HepG2 (cell line): ENCODE results near the gene SAMM50. TPM values are rescaled to one million over a fixed set of nuclear protein-coding genes. Genes with fewer than 3 reads are reported as not detected.

Source experiments
- HINFP ChIP-seq: sonication (generic); formaldehyde crosslinking; IDR thresholded peaks from 2 replicates; pipeline ENCODE4 v1.4.0; 2020; ENCODE audit warnings: low read depth, mild to moderate bottlenecking, missing genetic modification reagents
- HNF4A ChIP-seq: sonication (generic); formaldehyde crosslinking; IDR thresholded peaks from 2 replicates; pipeline ENCODE4 v1.4.0; 2020; ENCODE audit warnings: missing genetic modification reagents
- IRF9 ChIP-seq: sonication (generic); formaldehyde crosslinking; IDR thresholded peaks from 2 replicates; pipeline ENCODE4 v1.8.0; 2022; ENCODE audit warnings: missing genetic modification reagents, mild to moderate bottlenecking, borderline replicate concordance
- JARID2 ChIP-seq: sonication (generic); formaldehyde crosslinking; IDR thresholded peaks from 2 replicates; pipeline ENCODE4 v1.8.1; 2023; ENCODE audit warnings: missing genetic modification reagents, inconsistent platforms; ENCODE audit not compliant: insufficient replicate concordance
- SIN3A ChIP-seq: IDR thresholded peaks from 2 replicates; pipeline ENCODE4 v1.6.1; 2011; ENCODE audit warnings: low read depth, mild to moderate bottlenecking, control low read depth, low read length, borderline replicate concordance
- SRSF4 ChIP-seq: fragments of 200-400 bp; formaldehyde crosslinking; IDR thresholded peaks from one replicate; pipeline ENCODE4 v1.6.1; 2018; ENCODE audit warnings: mild to moderate bottlenecking, low read depth, low read length, moderate library complexity; ENCODE audit not compliant: poor library complexity, severe bottlenecking
- ZKSCAN5 ChIP-seq: sonication (generic); formaldehyde crosslinking; IDR thresholded peaks from 2 replicates; pipeline ENCODE4 v1.5.1; 2020; ENCODE audit warnings: mild to moderate bottlenecking, missing genetic modification reagents
- ZNF652 ChIP-seq: IDR thresholded peaks from 2 replicates; pipeline ENCODE4 v1.6.1; 2016; ENCODE audit warnings: low read depth, borderline replicate concordance
- ZNF746 ChIP-seq: sonication (generic); formaldehyde crosslinking; IDR thresholded peaks from 2 replicates; pipeline ENCODE4 v1.8.0; 2022; ENCODE audit warnings: mild to moderate bottlenecking, missing genetic modification reagents
- ZNF781 ChIP-seq: sonication (generic); formaldehyde crosslinking; IDR thresholded peaks from 2 replicates; pipeline ENCODE4 v1.5.1; 2020; ENCODE audit warnings: borderline replicate concordance, mild to moderate bottlenecking, missing genetic modification reagents; ENCODE audit errors: not compliant biosample characterization
- polyA plus RNA-seq, 8 experiments: library from polyadenylated mRNA; depleted of rRNA in 3 of 8; stranded (reverse) in 7 of 8; unstranded in 1 of 8; fragments of >200 nt; fragmentation: Illumina TruSeq in 4 of 8; extraction: Trizol in 4 of 8; gene quantifications; 2 replicates each; pipeline versions ENCODE4 v1.2.1 to v1.2.3, GENCODE V29; 2011 to 2016; ENCODE audit warnings: low read depth in 4 of 8, missing spikeins in 1 of 8, mixed read lengths in 1 of 8; ENCODE audit not compliant: insufficient read depth in 1 of 8
- total RNA-seq, 5 experiments: library from RNA; depleted of rRNA; stranded (reverse); fragments of >200 nt; fragmentation: Illumina TruSeq; extraction: Trizol; gene quantifications; 2 replicates each; pipeline ENCODE4 v1.2.3, GENCODE V29; 2016; ENCODE audit warnings: low read depth in 1 of 5
- TF ChIP-seq, protein P1 (sequence below): sonication (generic); formaldehyde crosslinking; IDR thresholded peaks from 2 replicates; pipeline ENCODE4 v1.5.0; 2020; ENCODE audit warnings: missing genetic modification reagents
- TF ChIP-seq, protein P2 (sequence below): sonication (generic); formaldehyde crosslinking; IDR thresholded peaks from 2 replicates; pipeline ENCODE4 v1.8.0; 2023; ENCODE audit warnings: mild to moderate bottlenecking, missing genetic modification reagents
- TF ChIP-seq, protein P3 (sequence below): sonication (generic); formaldehyde crosslinking; conservative IDR thresholded peaks from 2 replicates; pipeline ENCODE4 v1.4.0; 2020; ENCODE audit warnings: mild to moderate bottlenecking, missing genetic modification reagents, moderate library complexity
- TF ChIP-seq, protein P4 (sequence below): sonication (generic); formaldehyde crosslinking; IDR thresholded peaks from 2 replicates; pipeline ENCODE4 v1.4.0; 2020; ENCODE audit warnings: missing genetic modification reagents

The SAMM50 gene
- total and polyA plus RNA-seq, 2 of the 13 experiments (the other 11 are each of a cell fraction or from before 2014, with no cell fraction given) = 34.7 to 63.4 TPM

DNA sequence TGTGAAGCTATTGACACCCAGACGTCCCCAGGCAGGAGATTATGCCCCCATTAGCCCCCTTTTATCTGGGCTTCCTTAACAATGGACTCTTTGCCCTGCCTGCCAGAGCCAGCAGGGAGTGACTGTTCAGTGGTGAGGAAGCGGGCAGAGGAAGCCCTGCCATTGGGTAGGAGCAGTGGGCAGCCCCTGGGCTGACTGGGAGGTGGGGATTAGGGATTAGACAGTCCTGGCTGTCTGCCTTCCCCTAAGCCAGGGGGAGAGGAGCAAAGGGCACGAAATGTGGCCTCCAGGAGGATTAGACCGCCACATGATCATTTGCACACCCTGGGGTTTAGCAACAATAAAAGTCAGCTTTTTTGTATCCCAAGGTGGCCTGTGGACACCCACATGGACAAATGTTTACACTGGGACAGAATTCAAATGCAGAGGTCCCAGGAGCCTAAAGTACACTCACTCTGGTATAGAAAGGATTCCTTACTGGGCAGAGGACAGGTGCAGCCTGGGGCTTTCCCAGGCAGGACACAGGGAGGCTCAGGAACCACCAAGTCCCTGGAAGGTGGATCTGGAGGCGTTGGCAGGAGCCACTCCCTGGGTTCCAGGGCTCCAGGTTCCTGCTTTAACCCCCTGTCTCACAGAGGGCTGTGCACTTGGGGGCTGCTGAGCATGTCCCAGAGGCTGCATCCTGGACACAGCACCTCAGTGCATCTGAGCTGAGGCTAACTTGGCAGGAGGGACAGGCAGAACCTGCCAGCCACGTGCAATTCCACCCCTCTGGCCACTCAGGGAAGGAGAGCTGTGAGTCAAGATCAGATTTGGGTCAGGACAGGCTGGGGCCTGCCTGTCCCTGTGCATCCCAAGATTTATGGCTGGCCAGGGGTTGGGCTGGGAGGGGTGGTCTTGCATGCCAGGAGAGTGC lies 29.6 kb upstream of the SAMM50 start (continued):
- TF ChIP-seq IRF9 (CRISPR knock-in tag) (no peak; the same call in 1 of the 2 replicates), ZNF746 (CRISPR knock-in tag) (peak; percentile 81), HINFP (CRISPR knock-in tag) (no peak), JARID2 (CRISPR knock-in tag) (no peak), ZNF652 (CRISPR knock-in tag) (no peak), ZNF781 (peak; percentile 46), SIN3A (no peak), SRSF4 (no peak), HNF4A (peak; percentile 93), ZKSCAN5 (no peak)
- TF ChIP-seq, protein P1, sequence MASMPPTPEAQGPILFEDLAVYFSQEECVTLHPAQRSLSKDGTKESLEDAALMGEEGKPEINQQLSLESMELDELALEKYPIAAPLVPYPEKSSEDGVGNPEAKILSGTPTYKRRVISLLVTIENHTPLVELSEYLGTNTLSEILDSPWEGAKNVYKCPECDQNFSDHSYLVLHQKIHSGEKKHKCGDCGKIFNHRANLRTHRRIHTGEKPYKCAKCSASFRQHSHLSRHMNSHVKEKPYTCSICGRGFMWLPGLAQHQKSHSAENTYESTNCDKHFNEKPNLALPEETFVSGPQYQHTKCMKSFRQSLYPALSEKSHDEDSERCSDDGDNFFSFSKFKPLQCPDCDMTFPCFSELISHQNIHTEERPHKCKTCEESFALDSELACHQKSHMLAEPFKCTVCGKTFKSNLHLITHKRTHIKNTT (CRISPR knock-in tag) = no peak
- TF ChIP-seq, protein P2, sequence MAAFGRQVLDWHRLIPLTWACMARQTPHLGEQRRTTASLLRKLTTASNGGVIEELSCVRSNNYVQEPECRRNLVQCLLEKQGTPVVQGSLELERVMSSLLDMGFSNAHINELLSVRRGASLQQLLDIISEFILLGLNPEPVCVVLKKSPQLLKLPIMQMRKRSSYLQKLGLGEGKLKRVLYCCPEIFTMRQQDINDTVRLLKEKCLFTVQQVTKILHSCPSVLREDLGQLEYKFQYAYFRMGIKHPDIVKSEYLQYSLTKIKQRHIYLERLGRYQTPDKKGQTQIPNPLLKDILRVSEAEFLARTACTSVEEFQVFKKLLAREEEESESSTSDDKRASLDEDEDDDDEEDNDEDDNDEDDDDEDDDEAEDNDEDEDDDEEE = no peak
- TF ChIP-seq, protein P3, sequence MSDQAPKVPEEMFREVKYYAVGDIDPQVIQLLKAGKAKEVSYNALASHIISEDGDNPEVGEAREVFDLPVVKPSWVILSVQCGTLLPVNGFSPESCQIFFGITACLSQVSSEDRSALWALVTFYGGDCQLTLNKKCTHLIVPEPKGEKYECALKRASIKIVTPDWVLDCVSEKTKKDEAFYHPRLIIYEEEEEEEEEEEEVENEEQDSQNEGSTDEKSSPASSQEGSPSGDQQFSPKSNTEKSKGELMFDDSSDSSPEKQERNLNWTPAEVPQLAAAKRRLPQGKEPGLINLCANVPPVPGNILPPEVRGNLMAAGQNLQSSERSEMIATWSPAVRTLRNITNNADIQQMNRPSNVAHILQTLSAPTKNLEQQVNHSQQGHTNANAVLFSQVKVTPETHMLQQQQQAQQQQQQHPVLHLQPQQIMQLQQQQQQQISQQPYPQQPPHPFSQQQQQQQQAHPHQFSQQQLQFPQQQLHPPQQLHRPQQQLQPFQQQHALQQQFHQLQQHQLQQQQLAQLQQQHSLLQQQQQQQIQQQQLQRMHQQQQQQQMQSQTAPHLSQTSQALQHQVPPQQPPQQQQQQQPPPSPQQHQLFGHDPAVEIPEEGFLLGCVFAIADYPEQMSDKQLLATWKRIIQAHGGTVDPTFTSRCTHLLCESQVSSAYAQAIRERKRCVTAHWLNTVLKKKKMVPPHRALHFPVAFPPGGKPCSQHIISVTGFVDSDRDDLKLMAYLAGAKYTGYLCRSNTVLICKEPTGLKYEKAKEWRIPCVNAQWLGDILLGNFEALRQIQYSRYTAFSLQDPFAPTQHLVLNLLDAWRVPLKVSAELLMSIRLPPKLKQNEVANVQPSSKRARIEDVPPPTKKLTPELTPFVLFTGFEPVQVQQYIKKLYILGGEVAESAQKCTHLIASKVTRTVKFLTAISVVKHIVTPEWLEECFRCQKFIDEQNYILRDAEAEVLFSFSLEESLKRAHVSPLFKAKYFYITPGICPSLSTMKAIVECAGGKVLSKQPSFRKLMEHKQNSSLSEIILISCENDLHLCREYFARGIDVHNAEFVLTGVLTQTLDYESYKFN (CRISPR knock-in tag) = peak; percentile 94
- TF ChIP-seq, protein P4, sequence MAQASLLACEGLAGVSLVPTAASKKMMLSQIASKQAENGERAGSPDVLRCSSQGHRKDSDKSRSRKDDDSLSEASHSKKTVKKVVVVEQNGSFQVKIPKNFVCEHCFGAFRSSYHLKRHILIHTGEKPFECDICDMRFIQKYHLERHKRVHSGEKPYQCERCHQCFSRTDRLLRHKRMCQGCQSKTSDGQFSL (CRISPR knock-in tag) = 0 out of 2 replicates have a peak, but pooled peaks have one; percentile 20
